Activated CD8-positive, alpha-beta T cell treated with anti-CD3 and anti-CD28 coated beads, Interleukin-2, amount 10 ng/mL, durations not matched to agents 7 days and 5 days (primary cell): ENCODE data around the gene PPP6R2. TPM values are rescaled to one million over a fixed set of nuclear protein-coding genes. Genes with fewer than 3 reads are reported as not detected.
A peak's percentile ranks its signal among the peaks of the same experiment; 100 is the strongest.
"Not testable (repeated sequence)": the region's sequence is repeated elsewhere in the genome, so short reads cannot be mapped to it uniquely, and the experiment has no call there.

Experiments used
- ATAC-seq: fragments of 150-1000 bp; cut with Tn5 transposase; one replicate; pipeline ENCODE4 v1.10.0; 2021; ENCODE audit warnings: moderate library complexity
- CTCF ChIA-PET: fragments of 350-600 bp; sonication (Branson Sonifier 250); formaldehyde crosslinking; loops from one replicate; lab custom pipeline; 2021; ENCODE audit warnings: antibody characterized with exemption; lab: Charles Lee
- POLR2A ChIA-PET: fragments of 350-600 bp; sonication (Branson Sonifier 250); formaldehyde crosslinking; loops from one replicate; lab custom pipeline; 2021; ENCODE audit warnings: antibody characterized with exemption; lab: Charles Lee
- DNase-seq: peaks from one replicate; pipeline ENCODE4 v3.0.0-alpha.2; 2020
- H3K27ac Mint-ChIP-seq: one replicate; pipeline ENCODE4 v1.8.0; 2021; ENCODE audit warnings: mild to moderate bottlenecking, mixed read lengths
- H3K27me3 Mint-ChIP-seq: one replicate; pipeline ENCODE4 v1.8.0; 2021; ENCODE audit warnings: low read depth, mixed read lengths
- H3K36me3 Mint-ChIP-seq: one replicate; pipeline ENCODE4 v1.8.0; 2021; ENCODE audit warnings: low read depth, mixed read lengths
- H3K4me1 Mint-ChIP-seq: one replicate; pipeline ENCODE4 v1.8.0; 2021; ENCODE audit warnings: low read depth, mixed read lengths
- H3K4me3 Mint-ChIP-seq: one replicate; pipeline ENCODE4 v1.8.0; 2021; ENCODE audit warnings: mild to moderate bottlenecking, mixed read lengths
- H3K9me3 Mint-ChIP-seq: one replicate; pipeline ENCODE4 v1.8.0; 2022; ENCODE audit warnings: mixed read lengths; ENCODE audit not compliant: insufficient read depth
- total RNA-seq, 2 experiments: library from RNA; stranded (reverse); gene quantifications; one replicate each; pipeline ENCODE4 v1.2.3, GENCODE V29; 2021

Gene PPP6R2
- total RNA-seq, 2 experiments from 2014 or later, result 62.1 to 64.9 TPM

DNA sequence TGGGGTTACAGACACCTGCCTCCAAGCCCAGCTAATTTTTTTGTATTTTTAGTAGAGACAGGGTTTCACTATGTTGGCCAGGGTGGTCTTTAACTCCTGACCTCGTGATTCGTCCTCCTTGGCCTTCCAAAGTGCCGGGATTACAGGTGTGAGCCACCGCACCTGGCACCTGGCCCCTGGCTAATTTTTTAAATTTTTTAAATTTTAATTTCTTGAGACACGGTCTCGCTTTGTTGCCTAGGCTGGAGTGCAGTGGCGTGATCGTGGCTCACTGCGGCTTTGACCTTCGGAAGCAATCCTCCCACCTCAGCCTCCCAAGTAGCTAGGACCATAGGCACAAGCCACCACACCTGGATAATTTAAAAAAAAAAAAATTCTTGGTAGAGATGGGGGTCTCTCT, 14.6 kb downstream of the PPP6R2 start:
- no peaks in the 10 kb centered on the region for H3K9me3 Mint-ChIP-seq
- DNase-seq (no peak), ATAC-seq (no peak)
- peaks cover 44% of the 10 kb centered on the region for H3K4me1 Mint-ChIP-seq
- peaks cover 49% of the 10 kb centered on the region for H3K36me3 Mint-ChIP-seq
- ChIA-PET CTCF (interaction anchor here (1.0 to 2.1 kb wide), 5 partner anchors 11 to 263 kb away, joined by 3 to 10 read pairs (median 4); no protein-coding TSS in a partner anchor), POLR2A (no interaction called here)
- no peaks in the 10 kb centered on the region for H3K27me3 Mint-ChIP-seq
- no peak overlapping the region for H3K27ac Mint-ChIP-seq
- H3K4me3 Mint-ChIP-seq, result no peak overlapping the region

DNA sequence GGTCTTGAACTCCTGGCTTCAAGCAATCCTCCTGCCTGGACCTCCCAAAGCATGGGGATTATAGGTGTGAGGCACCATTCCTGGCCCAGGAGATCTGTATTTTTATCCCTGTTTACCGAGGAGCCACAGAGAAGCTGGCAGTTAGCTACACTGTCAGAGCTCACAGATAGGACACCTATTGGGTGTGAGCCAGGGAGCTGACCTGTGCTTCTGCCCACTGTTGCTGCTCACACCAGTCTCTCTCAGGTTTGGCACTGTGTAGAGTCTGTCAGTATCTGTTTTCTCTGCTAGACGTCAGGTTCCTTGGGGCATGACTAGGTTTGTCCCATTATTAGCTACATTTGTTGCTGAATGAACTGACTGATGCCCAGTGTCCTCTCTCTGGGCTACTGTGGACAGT, 17.5 kb downstream of the PPP6R2 start:
- Mint-ChIP-seq H3K9me3 (no peaks in the 10 kb centered on the region), H3K4me1 (peaks cover 47% of the 10 kb centered on the region), H3K27me3 (no peaks in the 10 kb centered on the region), H3K4me3 (no peak overlapping the region), H3K36me3 (peaks cover 44% of the 10 kb centered on the region), H3K27ac (peak overlapping the region; percentile 78)
- DNase-seq (no peak), ATAC-seq (no peak)
- ChIA-PET POLR2A (interaction anchor here (1.0 to 2.3 kb wide), 6 partner anchors 11 to 261 kb away, joined by 3 to 7 read pairs (median 6); partner anchors contain the start of gene SCO2), CTCF (interaction anchor here (0.6 to 3.0 kb wide), 11 partner anchors 9 to 261 kb away, joined by 3 to 20 read pairs (median 3); partner anchors contain the start of gene SCO2)

GRCh38 chr22:50361222-50361621, 18.1 kb downstream of the PPP6R2 start:
- DNase-seq (no peak), ATAC-seq (peak; percentile 45)
- ChIA-PET CTCF (interaction anchor here (0.6 to 3.0 kb wide), 15 partner anchors 8 to 260 kb away, joined by 3 to 20 read pairs (median 3); partner anchors contain the start of genes DENND6B and SCO2), POLR2A (interaction anchor here (0.8 to 2.3 kb wide), 8 partner anchors 8 to 260 kb away, joined by 3 to 7 read pairs (median 4); partner anchors contain the start of gene SCO2)
- Mint-ChIP-seq H3K27ac (peak overlapping the region; percentile 78), H3K36me3 (peaks cover 43% of the 10 kb centered on the region), H3K4me1 (peaks cover 49% of the 10 kb centered on the region), H3K9me3 (no peaks in the 10 kb centered on the region), H3K27me3 (no peaks in the 10 kb centered on the region), H3K4me3 (peak overlapping the region; percentile 29)

DNA sequence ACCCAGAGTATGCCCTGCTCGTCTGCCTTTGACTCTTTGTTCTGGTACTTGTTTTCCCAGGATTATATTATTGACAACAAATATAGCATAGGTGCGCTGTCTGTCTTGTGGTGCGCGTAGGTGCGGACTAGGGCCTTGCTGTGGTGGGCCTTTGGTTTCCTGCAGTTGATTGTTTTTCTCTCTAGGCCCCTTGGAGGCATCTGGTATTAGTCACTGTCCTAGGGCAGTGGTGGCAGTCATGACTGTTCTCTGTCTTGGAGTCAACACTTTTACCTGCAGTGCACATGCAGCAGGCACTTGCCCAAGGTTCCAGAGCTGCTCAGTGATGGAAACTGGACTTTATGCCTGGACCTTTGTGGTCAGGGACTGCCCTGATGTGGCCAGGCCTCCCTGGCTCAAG, 18.6 kb downstream of the PPP6R2 start:
- H3K27me3 Mint-ChIP-seq, result no peaks in the 10 kb centered on the region
- peak; percentile 81 for ATAC-seq

GRCh38 chr22:50363166-50363802, 20.2 kb downstream of the PPP6R2 start:
- DNase-seq (no peak), ATAC-seq (no peak)
- H3K4me1 Mint-ChIP-seq, result peaks cover 47% of the 10 kb centered on the region
- peak overlapping the region; percentile 78 for H3K27ac Mint-ChIP-seq
- no peak overlapping the region for H3K4me3 Mint-ChIP-seq
- CTCF ChIA-PET, result interaction anchor here (0.8 to 3.0 kb wide), 4 partner anchors 9 to 258 kb away, joined by 3 to 20 read pairs (median 3); no protein-coding TSS in a partner anchor
- no peaks in the 10 kb centered on the region for H3K9me3 Mint-ChIP-seq
- no peaks in the 10 kb centered on the region for H3K27me3 Mint-ChIP-seq
- POLR2A ChIA-PET, result no interaction called here
- peaks cover 43% of the 10 kb centered on the region for H3K36me3 Mint-ChIP-seq

More for the DNA sequence above, 18.6 kb downstream of the PPP6R2 start:
- ChIA-PET POLR2A (interaction anchor here (0.8 to 2.3 kb wide), 7 partner anchors 9 to 260 kb away, joined by 3 to 7 read pairs (median 5); no protein-coding TSS in a partner anchor), CTCF (interaction anchor here (0.9 to 3.0 kb wide), 10 partner anchors 9 to 164 kb away, joined by 3 to 20 read pairs (median 4); partner anchors contain the start of genes DENND6B and SCO2)
- DNase-seq, result peak; percentile 53
- peaks cover 41% of the 10 kb centered on the region for H3K36me3 Mint-ChIP-seq
- peaks cover 51% of the 10 kb centered on the region for H3K4me1 Mint-ChIP-seq
- H3K4me3 Mint-ChIP-seq, result peak overlapping the region; percentile 29
- H3K9me3 Mint-ChIP-seq, result no peaks in the 10 kb centered on the region
- H3K27ac Mint-ChIP-seq, result peak overlapping the region; percentile 78

DNA sequence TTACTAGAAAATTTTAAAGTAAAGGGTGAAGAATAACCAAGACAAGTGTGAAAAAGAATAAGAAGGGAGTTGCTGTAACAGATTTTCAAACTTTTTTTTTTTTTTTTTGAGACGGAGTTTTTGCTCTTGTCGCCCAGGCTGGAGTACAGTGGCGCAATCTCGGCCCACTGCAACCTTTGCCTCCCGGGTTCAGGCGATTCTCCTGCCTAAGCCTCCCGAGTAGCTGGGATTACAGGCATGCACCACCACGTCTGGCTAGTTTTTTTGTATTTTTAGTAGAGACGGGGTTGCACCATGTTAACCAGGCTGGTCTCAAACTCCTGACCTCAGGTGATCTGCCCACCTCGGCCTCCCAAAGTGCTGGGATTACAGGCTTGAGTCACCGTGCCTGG, 20.7 kb downstream of the PPP6R2 start:
- POLR2A ChIA-PET, H3K27ac Mint-ChIP-seq, DNase-seq, ATAC-seq, H3K4me3 Mint-ChIP-seq, H3K27me3 Mint-ChIP-seq, H3K9me3 Mint-ChIP-seq: not testable (repeated sequence)
- Mint-ChIP-seq H3K4me1 (peaks cover 44% of the 10 kb centered on the region), H3K36me3 (peaks cover 43% of the 10 kb centered on the region)
- CTCF ChIA-PET, result interaction anchor here (1.2 kb wide), 1 partner anchor 35 kb away, joined by 3 read pairs; no protein-coding TSS in a partner anchor

DNA sequence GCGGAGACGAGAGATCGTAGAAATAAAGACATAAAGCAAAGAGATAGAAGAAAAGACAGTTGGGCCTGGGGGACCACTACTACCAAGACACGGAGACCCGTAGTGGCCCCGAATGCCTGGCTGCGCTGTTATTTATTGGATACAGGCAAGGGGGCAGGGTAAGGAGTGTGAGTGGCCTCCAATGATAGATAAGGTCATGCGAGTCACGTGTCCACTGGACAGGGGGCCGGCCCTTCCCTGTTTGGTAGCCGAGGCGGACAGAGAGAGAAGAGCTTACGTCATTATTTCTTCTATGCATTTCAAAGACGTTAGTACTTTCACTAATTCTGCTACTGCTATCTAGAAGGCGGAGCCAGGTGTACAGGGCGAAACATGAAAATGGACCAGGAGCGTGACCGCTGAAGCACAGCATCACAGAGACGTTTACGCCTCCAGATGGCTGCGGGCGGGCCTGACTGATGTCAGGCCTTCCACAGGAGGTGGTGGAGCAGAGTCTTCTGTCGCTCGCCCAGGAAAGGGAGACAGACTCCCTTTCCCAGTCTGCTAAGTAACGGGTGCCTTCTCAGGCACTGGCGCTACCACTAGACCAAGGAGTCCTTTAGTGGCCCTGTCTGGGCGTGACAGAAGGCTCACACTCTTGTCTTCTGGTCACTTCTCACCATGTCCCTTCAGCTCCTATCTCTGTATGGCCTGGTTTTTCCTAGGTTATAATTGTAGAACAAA, 24.8 kb downstream of the PPP6R2 start:
- H3K4me3 Mint-ChIP-seq, result no peak overlapping the region
- peaks cover 21% of the 10 kb centered on the region for H3K36me3 Mint-ChIP-seq
- ChIA-PET CTCF (interaction anchor here (0.8 to 2.9 kb wide), 6 partner anchors 26 to 116 kb away, joined by 3 to 20 read pairs (median 10); partner anchors contain the start of gene HDAC10), POLR2A (interaction anchor here (1.0 kb wide), 1 partner anchor 24 kb away, joined by 3 read pairs; no protein-coding TSS in a partner anchor)
- H3K27me3 Mint-ChIP-seq, result no peaks in the 10 kb centered on the region
- H3K9me3 Mint-ChIP-seq, result no peaks in the 10 kb centered on the region
- no peak overlapping the region for H3K27ac Mint-ChIP-seq
- ATAC-seq, result no peak
- H3K4me1 Mint-ChIP-seq, result peaks cover 11% of the 10 kb centered on the region
- DNase-seq, result no peak

GRCh38 chr22:50371101-50371648, 28.0 kb downstream of the PPP6R2 start:
- POLR2A ChIA-PET, result interaction anchor here (0.6 to 1.1 kb wide), 2 partner anchors 10 to 1211 kb away, joined by 5 to 7 read pairs; no protein-coding TSS in a partner anchor
- ATAC-seq, result no peak
- DNase-seq, result no peak
- Mint-ChIP-seq H3K27me3 (no peaks in the 10 kb centered on the region), H3K4me3 (no peak overlapping the region), H3K27ac (no peak overlapping the region), H3K9me3 (no peaks in the 10 kb centered on the region), H3K36me3 (peaks cover 37% of the 10 kb centered on the region), H3K4me1 (peaks cover 20% of the 10 kb centered on the region)
- CTCF ChIA-PET, result interaction anchor here (1.1 to 2.9 kb wide), 5 partner anchors 14 to 271 kb away, joined by 3 to 11 read pairs (median 4); partner anchors contain the start of gene HDAC10

GRCh38 chr22:50376085-50376651, 33.0 kb downstream of the PPP6R2 start:
- ChIA-PET POLR2A (interaction anchor here (1.3 kb wide), 1 partner anchor 15 kb away, joined by 3 read pairs; no protein-coding TSS in a partner anchor), CTCF (interaction anchor here (0.7 to 1.9 kb wide), 4 partner anchors 9 to 34 kb away, joined by 3 to 12 read pairs (median 4); no protein-coding TSS in a partner anchor)
- no peak overlapping the region for H3K4me3 Mint-ChIP-seq
- DNase-seq (no peak), ATAC-seq (no peak)
- no peaks in the 10 kb centered on the region for H3K27me3 Mint-ChIP-seq
- peak overlapping the region; percentile 77 for H3K27ac Mint-ChIP-seq
- no peaks in the 10 kb centered on the region for H3K9me3 Mint-ChIP-seq
- H3K36me3 Mint-ChIP-seq, result peaks cover 44% of the 10 kb centered on the region
- H3K4me1 Mint-ChIP-seq, result peaks cover 22% of the 10 kb centered on the region

GRCh38 chr22:50381021-50381555, 38.0 kb downstream of the PPP6R2 start:
- H3K9me3 Mint-ChIP-seq, H3K27me3 Mint-ChIP-seq, H3K4me3 Mint-ChIP-seq, H3K4me1 Mint-ChIP-seq, H3K27ac Mint-ChIP-seq, DNase-seq, ATAC-seq, POLR2A ChIA-PET, CTCF ChIA-PET: not testable (repeated sequence)
- peaks cover 23% of the 10 kb centered on the region for H3K36me3 Mint-ChIP-seq
